DND-41 (cell line): Measurements from ENCODE around the gene ANO1.

Experiments
- CTCF ChIP-seq: IDR thresholded peaks from 2 replicates; pipeline ENCODE4 v1.5.1; 2012; ENCODE audit warnings: borderline replicate concordance, low read length, moderate library complexity, mild to moderate bottlenecking; ENCODE audit not compliant: poor library complexity, severe bottlenecking; ENCODE audit errors: extremely low read depth
- EZH2 ChIP-seq: IDR thresholded peaks from 3 replicates; pipeline ENCODE4 v1.6.1; 2012; ENCODE audit warnings: borderline replicate concordance, low read depth, mild to moderate bottlenecking, moderate library complexity, low read length, inconsistent platforms; ENCODE audit not compliant: severe bottlenecking

- TF ChIP-seq CTCF (no peak), EZH2 (no peak)
Observed at GRCh38 chr11:70091638-70092037, 13.5 kb downstream of the ANO1 start.
